GM12892 (cell line): ENCODE data around the gene IST1.

Source experiments
- POLR2A ChIP-seq: IDR thresholded peaks from 2 replicates; pipeline ENCODE4 v1.6.1; 2011; ENCODE audit warnings: low read depth, low read length, control low read depth
- POLR2AphosphoS5 ChIP-seq: IDR thresholded peaks from 2 replicates; pipeline ENCODE4 v1.6.1; 2011; ENCODE audit warnings: low read depth, low read length, control low read depth
- TAF1 ChIP-seq: IDR thresholded peaks from 2 replicates; pipeline ENCODE4 v1.6.1; 2011; ENCODE audit warnings: low read depth, mild to moderate bottlenecking, control low read depth, low read length, borderline replicate concordance

DNA sequence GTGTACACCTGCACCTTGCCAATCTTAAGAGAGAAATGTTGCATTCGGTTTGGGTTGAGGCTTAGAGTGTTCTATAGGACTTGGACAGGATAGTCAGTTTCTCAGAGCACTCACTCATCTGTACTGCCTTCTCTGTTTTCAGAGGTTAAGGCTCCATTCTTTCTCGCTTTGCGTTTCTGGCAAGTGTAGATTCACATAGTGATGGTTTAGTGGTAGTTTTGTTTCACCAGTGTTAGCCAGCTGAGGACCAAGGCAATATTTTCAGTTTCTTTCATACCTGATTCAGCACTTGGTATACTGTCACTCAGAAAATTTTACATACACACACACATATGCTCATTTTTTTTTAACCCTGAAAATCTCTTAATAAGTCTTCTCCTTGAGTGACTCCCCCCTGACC is 48.2 kb upstream of the IST1 start:
- TF ChIP-seq POLR2A = no peak
- no peak for TF ChIP-seq POLR2AphosphoS5
- TF ChIP-seq TAF1 = no peak
